B cell (primary cell): ENCODE data around the gene LRBA. TPM values are rescaled to one million over a fixed set of nuclear protein-coding genes. Genes with fewer than 3 reads are reported as not detected.

Source experiments
- ATAC-seq: fragments of 200-7000 bp; cut with Tn5 transposase; one replicate; pipeline ENCODE4 v1.10.0; 2021; ENCODE audit warnings: low read depth, mild to moderate bottlenecking, moderate number of reproducible peaks, moderate library complexity
- CTCF ChIA-PET: fragments of 350-600 bp; sonication (Branson Sonifier 250); formaldehyde crosslinking; loops from one replicate; lab custom pipeline; 2021; ENCODE audit warnings: antibody characterized with exemption, inconsistent platforms; lab: Charles Lee
- POLR2A ChIA-PET: fragments of 350-600 bp; sonication (Branson Sonifier 250); formaldehyde crosslinking; loops from one replicate; lab custom pipeline; 2021; ENCODE audit warnings: antibody characterized with exemption; lab: Charles Lee
- DNase-seq: peaks from one replicate; pipeline ENCODE4 v3.0.0; 2013
- H2AFZ ChIP-seq: 2 replicates; pipeline ENCODE4 v1.6.1; 2012; ENCODE audit warnings: mild to moderate bottlenecking, low read depth, low read length; ENCODE audit not compliant: insufficient read depth, poor library complexity, severe bottlenecking
- H3K27ac ChIP-seq, 2 donors: 1 replicate in 1 of 2; 2 replicates in 1 of 2; pipeline ENCODE4 v1.5.1; 2012 to 2013; ENCODE audit warnings: low read length in 2 of 2, mild to moderate bottlenecking in 2 of 2, moderate library complexity in 1 of 2
- H3K27me3 ChIP-seq, 4 experiments: fragments of 200-600 bp in 1 of 4; sonication (generic) in 1 of 4; replicated peaks in 1 of 4; 1 replicate in 2 of 4; 2 replicates in 2 of 4; pipeline versions ENCODE4 v1.6.1 to v1.7.0; 2013 to 2016; ENCODE audit warnings: low read length in 3 of 4, mild to moderate bottlenecking in 2 of 4, mixed read lengths in 1 of 4, moderate library complexity in 1 of 4; ENCODE audit not compliant: insufficient read depth in 4 of 4, control insufficient read depth in 3 of 4; ENCODE audit errors: control extremely low read depth in 1 of 4
- H3K36me3 ChIP-seq, 2 experiments: replicated peaks in 1 of 2; 1 replicate in 1 of 2; 2 replicates in 1 of 2; pipeline versions ENCODE4 v1.6.1 to v1.7.1; 2013; ENCODE audit warnings: low read length in 1 of 2; ENCODE audit not compliant: insufficient read depth in 2 of 2, control insufficient read depth in 1 of 2; ENCODE audit errors: control extremely low read depth in 1 of 2, extremely low read depth in 1 of 2
- H3K4me1 ChIP-seq, 2 donors: fragments of 200-600 bp in 1 of 2; sonication (generic) in 1 of 2; 1 replicate in 1 of 2; 2 replicates in 1 of 2; pipeline versions ENCODE4 v1.5.1 to v1.6.1; 2013 to 2017; ENCODE audit warnings: low read length in 2 of 2; ENCODE audit not compliant: control insufficient read depth in 2 of 2, insufficient read depth in 2 of 2
- H3K4me2 ChIP-seq: replicated peaks from 2 replicates; pipeline ENCODE3; 2012; ENCODE audit warnings: mild to moderate bottlenecking, low read depth, low read length; ENCODE audit not compliant: poor library complexity, severe bottlenecking
- H3K4me3 ChIP-seq, 5 experiments: fragments of 200-600 bp in 1 of 5; sonication (generic) in 1 of 5; 1 replicate in 3 of 5; 2 replicates in 2 of 5; pipeline versions ENCODE4 v1.5.1 to v1.7.0; 2011 to 2016; ENCODE audit warnings: low read length in 4 of 5, mild to moderate bottlenecking in 4 of 5, low read depth in 2 of 5, control low read depth in 1 of 5, moderate library complexity in 1 of 5; ENCODE audit not compliant: insufficient read depth in 1 of 5; ENCODE audit errors: control extremely low read depth in 1 of 5, extremely low read depth in 1 of 5
- H3K79me2 ChIP-seq: fragments of 200-600 bp; sonication (generic); one replicate; pipeline ENCODE4 v1.6.0; 2016; ENCODE audit warnings: low read length; ENCODE audit not compliant: control insufficient read depth, insufficient read depth
- H3K9ac ChIP-seq: fragments of 200-600 bp; sonication (generic); 2 replicates; pipeline ENCODE4 v1.6.1; 2017; ENCODE audit warnings: mild to moderate bottlenecking, low read length, moderate library complexity
- H3K9me3 ChIP-seq, 3 donors: one replicate each; pipeline versions ENCODE4 v1.6.1 to v1.7.1; 2013; ENCODE audit warnings: low read length in 2 of 3; ENCODE audit not compliant: control insufficient read depth in 2 of 3, insufficient read depth in 1 of 3; ENCODE audit errors: control extremely low read depth in 1 of 3
- H4K20me1 ChIP-seq: 2 replicates; pipeline ENCODE4 v1.6.0; 2012; ENCODE audit warnings: mild to moderate bottlenecking, low read length; ENCODE audit not compliant: insufficient read depth, control insufficient read depth, poor library complexity, severe bottlenecking
- H3K27ac Mint-ChIP-seq: one replicate; pipeline ENCODE4 v1.8.0; 2021; ENCODE audit warnings: mixed read lengths
- H3K27me3 Mint-ChIP-seq: one replicate; pipeline ENCODE4 v1.8.0; 2021; ENCODE audit warnings: mixed read lengths
- H3K4me1 Mint-ChIP-seq: one replicate; pipeline ENCODE4 v1.8.0; 2021; ENCODE audit warnings: mixed read lengths
- H3K4me3 Mint-ChIP-seq: one replicate; pipeline ENCODE4 v1.8.0; 2021; ENCODE audit warnings: mixed read lengths
- H3K9me3 Mint-ChIP-seq: one replicate; pipeline ENCODE4 v1.8.0; 2022; ENCODE audit warnings: mixed read lengths; ENCODE audit not compliant: insufficient read depth
- EZH2 ChIP-seq: IDR thresholded peaks from 2 replicates; pipeline ENCODE4 v1.6.1; 2012; ENCODE audit warnings: borderline replicate concordance, low read depth, mild to moderate bottlenecking, moderate library complexity, low read length; ENCODE audit not compliant: insufficient read depth, poor library complexity, severe bottlenecking
- WGBS: methylation state at CpG from one replicate; pipeline ENCODE4 v1.1.5; 2013; ENCODE audit warnings: missing lambda C conversion rate; ENCODE audit not compliant: insufficient coverage; 5-methylcytosine and 5-hydroxymethylcytosine counted together
- intact Hi-C: fragments of 100-400 bp; cut with micrococcal nuclease; formaldehyde crosslinking; loops from one replicate; pipeline ENCODE4 v1.10.0; 2022
- polyA plus RNA-seq: library from polyadenylated mRNA; depleted of rRNA; stranded (reverse); fragments of >200 nt; gene quantifications from 2 replicates; pipeline ENCODE4 v1.2.3, GENCODE V29; 2012
- total RNA-seq, 2 donors: library from RNA; stranded (reverse); fragments of 120-200 nt in 1 of 2; gene quantifications; 1 replicate in 1 of 2; 2 replicates in 1 of 2; pipeline versions ENCODE4 v1.2.3 to v1.2.4, GENCODE V29; 2013 to 2022
- TF ChIP-seq, protein P1 (sequence below): fragments of 200-600 bp; IDR thresholded peaks from one replicate; pipeline ENCODE4 v1.8.0; 2022; ENCODE audit warnings: antibody characterized with exemption, mild to moderate bottlenecking

LRBA gene
- total and polyA plus RNA-seq, 2 donors (not counting 1 experiment from before 2014, with no cell fraction given), result 17.5 to 86.7 TPM

- H3K9ac ChIP-seq, result no peak overlapping the region
- CTCF ChIA-PET, result interaction anchor here (0.5 kb wide), 1 partner anchor 59 kb away, joined by 3 read pairs; no protein-coding TSS in a partner anchor
- no peaks in the 10 kb centered on the region for H3K9me3 Mint-ChIP-seq
- no peak overlapping the region for H3K27ac ChIP-seq
- H3K4me1 Mint-ChIP-seq, result peaks cover 53% of the 10 kb centered on the region
- no peaks in the 10 kb centered on the region for H3K27me3 Mint-ChIP-seq
- H3K9me3 ChIP-seq, result no peaks in the 10 kb centered on the region
- H2AFZ ChIP-seq, result no peak overlapping the region
- peaks cover 5 to 18% of the 10 kb centered on the region in 2 donors for H3K4me1 ChIP-seq
- peaks cover 85% of the 10 kb centered on the region for H3K79me2 ChIP-seq
- H3K4me3 ChIP-seq, result no peak overlapping the region
- no peaks in the 10 kb centered on the region for H3K36me3 ChIP-seq
- ATAC-seq, result no peak
- no peak overlapping the region for H3K4me3 Mint-ChIP-seq
- POLR2A ChIA-PET, result no interaction called here
- no peaks in the 10 kb centered on the region for H3K27me3 ChIP-seq
- intact Hi-C loops, result no loop called here
- WGBS, result no CpG with 5 or more reads among the region's 1 CpG
- peak overlapping the region; percentile 36 for H3K4me2 ChIP-seq
- H3K27ac Mint-ChIP-seq, result peak overlapping the region; percentile 37
- TF ChIP-seq EZH2, result no peak
- TF ChIP-seq, protein P1, sequence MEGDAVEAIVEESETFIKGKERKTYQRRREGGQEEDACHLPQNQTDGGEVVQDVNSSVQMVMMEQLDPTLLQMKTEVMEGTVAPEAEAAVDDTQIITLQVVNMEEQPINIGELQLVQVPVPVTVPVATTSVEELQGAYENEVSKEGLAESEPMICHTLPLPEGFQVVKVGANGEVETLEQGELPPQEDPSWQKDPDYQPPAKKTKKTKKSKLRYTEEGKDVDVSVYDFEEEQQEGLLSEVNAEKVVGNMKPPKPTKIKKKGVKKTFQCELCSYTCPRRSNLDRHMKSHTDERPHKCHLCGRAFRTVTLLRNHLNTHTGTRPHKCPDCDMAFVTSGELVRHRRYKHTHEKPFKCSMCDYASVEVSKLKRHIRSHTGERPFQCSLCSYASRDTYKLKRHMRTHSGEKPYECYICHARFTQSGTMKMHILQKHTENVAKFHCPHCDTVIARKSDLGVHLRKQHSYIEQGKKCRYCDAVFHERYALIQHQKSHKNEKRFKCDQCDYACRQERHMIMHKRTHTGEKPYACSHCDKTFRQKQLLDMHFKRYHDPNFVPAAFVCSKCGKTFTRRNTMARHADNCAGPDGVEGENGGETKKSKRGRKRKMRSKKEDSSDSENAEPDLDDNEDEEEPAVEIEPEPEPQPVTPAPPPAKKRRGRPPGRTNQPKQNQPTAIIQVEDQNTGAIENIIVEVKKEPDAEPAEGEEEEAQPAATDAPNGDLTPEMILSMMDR, result no peak
- peaks cover 39% of the 10 kb centered on the region for H4K20me1 ChIP-seq
- DNase-seq, result no peak
Measured at GRCh38 chr4:150972592-150972991, 42.5 kb downstream of the LRBA start.

DNA sequence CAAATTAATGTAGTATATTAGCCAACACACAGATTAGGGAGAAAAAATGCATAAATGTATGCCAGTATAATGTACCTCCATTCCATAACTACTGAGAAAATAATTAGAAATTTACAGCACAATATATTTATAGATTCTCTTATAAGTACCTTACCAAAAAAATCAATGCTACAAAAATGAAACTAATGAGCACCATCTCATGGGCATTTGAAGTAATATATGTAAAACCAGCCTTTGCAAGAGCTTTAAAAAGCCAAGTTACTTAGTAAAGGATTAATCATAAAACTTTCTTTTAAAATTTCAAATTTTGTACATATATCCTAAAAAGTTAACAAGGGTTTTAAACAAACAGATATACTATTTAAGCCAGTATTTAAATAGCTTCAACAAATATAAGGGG, 43.2 kb downstream of the LRBA start:
- no peak overlapping the region for H3K27ac Mint-ChIP-seq
- DNase-seq (no peak), ATAC-seq (no peak)
- H3K4me1 ChIP-seq, result peaks cover 5 to 18% of the 10 kb centered on the region in 2 donors
- H3K9ac ChIP-seq, result no peak overlapping the region
- H2AFZ ChIP-seq, result no peak overlapping the region
- no peak overlapping the region for H3K4me3 ChIP-seq
- no peak overlapping the region for H3K4me3 Mint-ChIP-seq
- intact Hi-C loops, result no loop called here
- no peaks in the 10 kb centered on the region for H3K27me3 ChIP-seq
- no peaks in the 10 kb centered on the region for H3K9me3 ChIP-seq
- peaks cover 52% of the 10 kb centered on the region for H3K4me1 Mint-ChIP-seq
- H3K79me2 ChIP-seq, result peaks cover 85% of the 10 kb centered on the region
- TF ChIP-seq EZH2, result no peak
- TF ChIP-seq, protein P1, result no peak
- H3K27me3 Mint-ChIP-seq, result no peaks in the 10 kb centered on the region
- no peak overlapping the region for H3K27ac ChIP-seq
- H4K20me1 ChIP-seq, result peaks cover 32% of the 10 kb centered on the region
- H3K36me3 ChIP-seq, result no peaks in the 10 kb centered on the region
- H3K9me3 Mint-ChIP-seq, result no peaks in the 10 kb centered on the region
- no peak overlapping the region for H3K4me2 ChIP-seq
- ChIA-PET CTCF (no interaction called here), POLR2A (no interaction called here)
